Panc1 (cell line): Measurements from ENCODE around the gene SLC25A5.

ENCODE experiments used
- POLR2AphosphoS5 ChIP-seq: IDR thresholded peaks from 2 replicates; pipeline ENCODE4 v1.6.1; 2012; ENCODE audit warnings: mild to moderate bottlenecking, low read depth, low read length, moderate library complexity
- SIN3A ChIP-seq: IDR thresholded peaks from 2 replicates; pipeline ENCODE4 v1.6.1; 2012; ENCODE audit warnings: low read depth, mild to moderate bottlenecking, low read length, moderate library complexity, borderline replicate concordance; ENCODE audit not compliant: insufficient read depth
- TF ChIP-seq, protein P1 (sequence below): fragments of 450-650 bp; IDR thresholded peaks from 2 replicates; pipeline ENCODE4 v1.5.1; 2017; ENCODE audit warnings: mild to moderate bottlenecking
- TF ChIP-seq, protein P2 (sequence below), 2 experiments: IDR thresholded peaks; 2 replicates each; pipeline ENCODE4 v1.6.1; 2011 to 2012; ENCODE audit warnings: low read depth in 2 of 2, control low read depth in 1 of 2, low read length in 1 of 2, mild to moderate bottlenecking in 1 of 2, moderate library complexity in 1 of 2; ENCODE audit not compliant: insufficient read depth in 1 of 2

DNA sequence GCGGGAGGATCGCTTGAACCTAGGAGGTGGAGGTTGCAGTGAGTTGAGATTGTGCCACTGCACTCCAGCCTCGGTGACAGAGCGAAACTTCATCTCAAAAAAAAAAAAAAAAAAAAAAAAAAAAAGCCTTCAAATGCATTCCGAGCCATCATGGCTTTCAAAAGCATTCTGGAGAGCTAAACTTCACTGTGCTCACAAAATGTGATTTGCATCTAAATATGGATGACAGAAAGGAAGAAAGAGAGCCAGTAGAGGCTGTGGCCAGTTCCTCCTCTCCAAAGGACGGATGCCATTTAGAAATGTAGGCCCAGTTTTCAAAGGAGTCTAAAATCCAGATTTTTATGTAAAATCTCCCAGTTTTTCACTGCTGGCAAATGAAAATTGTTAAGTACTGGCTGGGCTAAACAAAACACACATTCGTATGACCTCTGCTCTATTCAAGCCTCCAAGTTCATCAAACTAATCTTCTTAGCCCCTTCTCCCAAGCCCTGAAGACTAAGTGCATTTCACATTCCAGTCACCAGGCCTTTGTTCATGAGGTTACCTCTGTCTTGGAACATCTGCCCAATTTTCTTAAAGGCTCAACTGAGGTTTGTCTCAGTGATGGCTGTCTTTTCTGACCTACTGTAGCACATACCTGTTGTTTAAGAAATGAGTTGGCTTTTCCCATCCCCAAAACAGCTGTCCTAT is 47.1 kb upstream of the SLC25A5 start:
- TF ChIP-seq, protein P1, sequence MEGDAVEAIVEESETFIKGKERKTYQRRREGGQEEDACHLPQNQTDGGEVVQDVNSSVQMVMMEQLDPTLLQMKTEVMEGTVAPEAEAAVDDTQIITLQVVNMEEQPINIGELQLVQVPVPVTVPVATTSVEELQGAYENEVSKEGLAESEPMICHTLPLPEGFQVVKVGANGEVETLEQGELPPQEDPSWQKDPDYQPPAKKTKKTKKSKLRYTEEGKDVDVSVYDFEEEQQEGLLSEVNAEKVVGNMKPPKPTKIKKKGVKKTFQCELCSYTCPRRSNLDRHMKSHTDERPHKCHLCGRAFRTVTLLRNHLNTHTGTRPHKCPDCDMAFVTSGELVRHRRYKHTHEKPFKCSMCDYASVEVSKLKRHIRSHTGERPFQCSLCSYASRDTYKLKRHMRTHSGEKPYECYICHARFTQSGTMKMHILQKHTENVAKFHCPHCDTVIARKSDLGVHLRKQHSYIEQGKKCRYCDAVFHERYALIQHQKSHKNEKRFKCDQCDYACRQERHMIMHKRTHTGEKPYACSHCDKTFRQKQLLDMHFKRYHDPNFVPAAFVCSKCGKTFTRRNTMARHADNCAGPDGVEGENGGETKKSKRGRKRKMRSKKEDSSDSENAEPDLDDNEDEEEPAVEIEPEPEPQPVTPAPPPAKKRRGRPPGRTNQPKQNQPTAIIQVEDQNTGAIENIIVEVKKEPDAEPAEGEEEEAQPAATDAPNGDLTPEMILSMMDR: no peak
- TF ChIP-seq, protein P2, sequence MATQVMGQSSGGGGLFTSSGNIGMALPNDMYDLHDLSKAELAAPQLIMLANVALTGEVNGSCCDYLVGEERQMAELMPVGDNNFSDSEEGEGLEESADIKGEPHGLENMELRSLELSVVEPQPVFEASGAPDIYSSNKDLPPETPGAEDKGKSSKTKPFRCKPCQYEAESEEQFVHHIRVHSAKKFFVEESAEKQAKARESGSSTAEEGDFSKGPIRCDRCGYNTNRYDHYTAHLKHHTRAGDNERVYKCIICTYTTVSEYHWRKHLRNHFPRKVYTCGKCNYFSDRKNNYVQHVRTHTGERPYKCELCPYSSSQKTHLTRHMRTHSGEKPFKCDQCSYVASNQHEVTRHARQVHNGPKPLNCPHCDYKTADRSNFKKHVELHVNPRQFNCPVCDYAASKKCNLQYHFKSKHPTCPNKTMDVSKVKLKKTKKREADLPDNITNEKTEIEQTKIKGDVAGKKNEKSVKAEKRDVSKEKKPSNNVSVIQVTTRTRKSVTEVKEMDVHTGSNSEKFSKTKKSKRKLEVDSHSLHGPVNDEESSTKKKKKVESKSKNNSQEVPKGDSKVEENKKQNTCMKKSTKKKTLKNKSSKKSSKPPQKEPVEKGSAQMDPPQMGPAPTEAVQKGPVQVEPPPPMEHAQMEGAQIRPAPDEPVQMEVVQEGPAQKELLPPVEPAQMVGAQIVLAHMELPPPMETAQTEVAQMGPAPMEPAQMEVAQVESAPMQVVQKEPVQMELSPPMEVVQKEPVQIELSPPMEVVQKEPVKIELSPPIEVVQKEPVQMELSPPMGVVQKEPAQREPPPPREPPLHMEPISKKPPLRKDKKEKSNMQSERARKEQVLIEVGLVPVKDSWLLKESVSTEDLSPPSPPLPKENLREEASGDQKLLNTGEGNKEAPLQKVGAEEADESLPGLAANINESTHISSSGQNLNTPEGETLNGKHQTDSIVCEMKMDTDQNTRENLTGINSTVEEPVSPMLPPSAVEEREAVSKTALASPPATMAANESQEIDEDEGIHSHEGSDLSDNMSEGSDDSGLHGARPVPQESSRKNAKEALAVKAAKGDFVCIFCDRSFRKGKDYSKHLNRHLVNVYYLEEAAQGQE (IDR thresholded peaks at IDR 0.05; ENCODE audit: insufficient read depth in 1 of 2, low read depth in 2 of 2, low read length in 1 of 2): no peak
- TF ChIP-seq SIN3A: no peak
- no peak for TF ChIP-seq POLR2AphosphoS5
